ENCODE data around the gene SIGLEC10.

Gene SIGLEC10

GRCh38 chr19:51366389-51367254 lies 50.8 kb downstream of the SIGLEC10 start:
- DNase-seq, result peak; percentile 99
- Histone ChIP-seq H3K36me3 (ENCODE audit: control insufficient read depth in 1 of 2, insufficient read depth in 2 of 2, low read length in 2 of 2) (no peaks in the 10 kb centered on the region), H3K9me3 (ENCODE audit: insufficient read depth, low read depth, low read length) (no peaks in the 10 kb centered on the region), H3K79me1 (ENCODE audit: low read length) (peaks cover 26% of the 10 kb centered on the region), H3K4ac (ENCODE audit: low read depth, low read length) (peak overlapping the region; percentile 63), H3K27me3 (ENCODE audit: insufficient read depth, low read length) (no peaks in the 10 kb centered on the region), H2BK5ac (ENCODE audit: low read depth, low read length, poor library complexity) (peak overlapping the region; percentile 89), H3K79me2 (ENCODE audit: control insufficient read depth, insufficient read depth, low read length, poor library complexity) (peaks cover 16% of the 10 kb centered on the region), H3K4me1 (ENCODE audit: control insufficient read depth in 1 of 2, insufficient read depth in 2 of 2, low read length in 2 of 2) (peaks cover 18 to 22% of the 10 kb centered on the region in 2 experiments), H4K12ac (ENCODE audit: low read depth, low read length) (peak overlapping the region; percentile 68), H3K9ac (ENCODE audit: low read length) (peak overlapping the region; percentile 68), H3K4me2 (ENCODE audit: low read length) (peak overlapping the region; percentile 76), H2BK120ac (ENCODE audit: insufficient read depth, low read length, poor library complexity) (peak overlapping the region; percentile 67), H4K91ac (ENCODE audit: low read depth, low read length) (peak overlapping the region; percentile 95), H3K4me3 (ENCODE audit: low read depth, low read length) (peak overlapping the region; percentile 70), H3K27ac (ENCODE audit: low read depth, low read length) (peak overlapping the region; percentile 91), H4K8ac (ENCODE audit: low read depth, low read length) (peak overlapping the region; percentile 80), H2AK5ac (ENCODE audit: low read length) (peak overlapping the region; percentile 49), H2AFZ (ENCODE audit: insufficient read depth, low read length, poor library complexity) (peak overlapping the region; percentile 75), H3K14ac (ENCODE audit: low read length) (peak overlapping the region; percentile 76), H2BK12ac (ENCODE audit: low read length) (peak overlapping the region; percentile 59), H3K18ac (ENCODE audit: low read length) (peak overlapping the region; percentile 85), H3K23ac (ENCODE audit: low read length) (no peak overlapping the region)
- no CpG with 5 or more reads among the region's 54 CpGs for WGBS (ENCODE audit: extremely low coverage, insufficient coverage, insufficient read length)

DNA sequence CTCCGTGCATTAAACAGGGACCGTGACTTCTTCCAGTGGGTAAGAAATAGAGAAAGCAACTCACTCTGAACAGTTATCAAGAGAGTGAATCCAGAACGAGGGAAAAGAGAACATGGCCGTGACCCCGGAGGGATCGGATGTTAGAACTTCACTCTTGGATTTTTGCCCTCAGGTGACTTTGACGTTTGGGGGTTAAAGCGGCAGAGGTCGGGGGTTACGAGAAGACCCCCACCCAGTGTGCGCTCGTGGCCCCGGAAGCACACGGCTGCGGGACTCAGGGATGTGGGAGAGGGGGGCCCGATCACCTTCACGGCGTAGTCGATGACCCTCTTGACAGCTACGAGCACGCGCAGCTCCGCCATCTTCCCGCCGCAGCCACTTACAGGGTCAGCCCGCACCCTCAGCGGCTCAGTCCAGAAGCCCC lies 51.5 kb downstream of the SIGLEC10 start, which contains the start of gene ETFB:
ETFB (minus strand) TSS at position 424 of the 424 bp plus-strand sequence; CDS start at position 362, 62 bp downstream.
- Histone ChIP-seq H3K14ac (ENCODE audit: low read length) (peak within 1 kb of the TSS; percentile 76), H2AK5ac (ENCODE audit: low read length) (peak within 1 kb of the TSS; percentile 49), H3K4me2 (ENCODE audit: low read length) (peak within 1 kb of the TSS; percentile 94), H3K4ac (ENCODE audit: low read depth, low read length) (peak within 1 kb of the TSS; percentile 63), H3K27me3 (ENCODE audit: insufficient read depth, low read length) (no peaks in the 10 kb centered on the region), H4K8ac (ENCODE audit: low read depth, low read length) (peak within 1 kb of the TSS; percentile 80), H2BK120ac (ENCODE audit: insufficient read depth, low read length, poor library complexity) (peak within 1 kb of the TSS; percentile 67), H3K9ac (ENCODE audit: low read length) (peak within 1 kb of the TSS; percentile 91), H3K23ac (ENCODE audit: low read length) (no peak within 1 kb of the TSS), H3K4me1 (ENCODE audit: control insufficient read depth in 1 of 2, insufficient read depth in 2 of 2, low read length in 2 of 2) (peaks cover 18 to 22% of the 10 kb centered on the region in 2 experiments), H4K12ac (ENCODE audit: low read depth, low read length) (peak within 1 kb of the TSS; percentile 68), H3K4me3 (ENCODE audit: low read depth, low read length) (peak within 1 kb of the TSS; percentile 81), H3K79me1 (ENCODE audit: low read length) (peaks cover 26% of the 10 kb centered on the region), H3K27ac (ENCODE audit: low read depth, low read length) (peak within 1 kb of the TSS; percentile 91), H3K18ac (ENCODE audit: low read length) (peak within 1 kb of the TSS; percentile 85), H2AFZ (ENCODE audit: insufficient read depth, low read length, poor library complexity) (peak within 1 kb of the TSS; percentile 75), H3K36me3 (ENCODE audit: control insufficient read depth in 1 of 2, insufficient read depth in 2 of 2, low read length in 2 of 2) (no peaks in the 10 kb centered on the region), H2BK12ac (ENCODE audit: low read length) (peak within 1 kb of the TSS; percentile 59), H2BK5ac (ENCODE audit: low read depth, low read length, poor library complexity) (peak within 1 kb of the TSS; percentile 89), H4K91ac (ENCODE audit: low read depth, low read length) (peak within 1 kb of the TSS; percentile 95), H3K9me3 (ENCODE audit: insufficient read depth, low read depth, low read length) (no peaks in the 10 kb centered on the region), H3K79me2 (ENCODE audit: control insufficient read depth, insufficient read depth, low read length, poor library complexity) (peaks cover 16% of the 10 kb centered on the region)
- WGBS (ENCODE audit: extremely low coverage, insufficient coverage, insufficient read length), result no CpG with 5 or more reads among the region's 27 CpGs
- DNase-seq, result no peak

DNA sequence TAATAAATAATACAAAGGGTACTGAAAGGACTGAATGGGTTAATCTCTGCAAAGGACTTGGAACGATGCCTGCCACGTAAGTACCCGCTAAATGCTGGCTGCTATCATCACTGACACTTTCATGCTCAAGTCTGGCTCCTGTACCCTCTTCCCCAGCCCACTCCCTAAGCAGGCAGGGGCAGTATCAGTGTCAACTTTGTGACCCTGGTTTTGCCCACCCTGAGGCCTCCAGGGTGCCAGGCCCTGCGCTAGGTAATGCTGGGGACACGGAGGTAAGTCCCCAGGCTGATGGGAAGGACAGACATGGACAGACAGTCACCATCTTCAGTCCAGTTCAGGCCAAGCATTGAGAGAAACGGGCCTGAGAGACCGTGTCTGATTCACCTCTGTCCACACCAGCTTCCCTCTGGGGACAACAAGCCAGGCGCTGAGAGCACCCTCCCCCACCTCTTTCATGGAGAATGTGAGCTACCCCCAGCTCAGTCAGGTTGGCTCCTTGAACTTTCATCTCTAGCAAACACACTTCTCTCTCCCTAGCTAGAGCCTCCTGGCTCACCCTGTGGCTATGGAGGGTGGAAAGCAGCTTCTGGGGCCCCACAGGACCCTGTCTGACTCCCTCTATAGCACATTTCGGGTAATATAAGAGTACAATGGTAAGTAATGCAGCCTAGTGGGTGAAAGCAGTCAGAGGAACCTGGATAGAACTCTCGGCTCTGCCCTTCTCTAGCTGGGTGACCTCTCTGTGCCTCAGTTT lies 52.1 kb downstream of the SIGLEC10 start:
- H3K27ac ChIP-seq (ENCODE audit: low read depth, low read length), result peak overlapping the region; percentile 29
- peak overlapping the region; percentile 64 for H4K8ac ChIP-seq (ENCODE audit: low read depth, low read length)
- peak overlapping the region; percentile 94 for H3K4me2 ChIP-seq (ENCODE audit: low read length)
- no peak overlapping the region for H3K23ac ChIP-seq (ENCODE audit: low read length)
- H2AK5ac ChIP-seq (ENCODE audit: low read length), result peak overlapping the region; percentile 17
- H3K4me3 ChIP-seq (ENCODE audit: low read depth, low read length), result peak overlapping the region; percentile 81
- peak overlapping the region; percentile 91 for H3K9ac ChIP-seq (ENCODE audit: low read length)
- H2AFZ ChIP-seq (ENCODE audit: insufficient read depth, low read length, poor library complexity), result peak overlapping the region; percentile 4
- no peaks in the 10 kb centered on the region for H3K9me3 ChIP-seq (ENCODE audit: insufficient read depth, low read depth, low read length)
- H3K79me2 ChIP-seq (ENCODE audit: control insufficient read depth, insufficient read depth, low read length, poor library complexity), result peaks cover 16% of the 10 kb centered on the region
- peak overlapping the region; percentile 26 for H4K12ac ChIP-seq (ENCODE audit: low read depth, low read length)
- H3K18ac ChIP-seq (ENCODE audit: low read length), result peak overlapping the region; percentile 56
- peak overlapping the region; percentile 11 for H2BK5ac ChIP-seq (ENCODE audit: low read depth, low read length, poor library complexity)
- peak overlapping the region; percentile 18 for H2BK120ac ChIP-seq (ENCODE audit: insufficient read depth, low read length, poor library complexity)
- no peak overlapping the region for H3K4ac ChIP-seq (ENCODE audit: low read depth, low read length)
- DNase-seq, result peak in 1 of 2 donors; percentile 25
- H3K4me1 ChIP-seq (ENCODE audit: control insufficient read depth in 1 of 2, insufficient read depth in 2 of 2, low read length in 2 of 2), result peaks cover 18 to 22% of the 10 kb centered on the region in 2 experiments
- peaks cover 26% of the 10 kb centered on the region for H3K79me1 ChIP-seq (ENCODE audit: low read length)
- no peaks in the 10 kb centered on the region for H3K36me3 ChIP-seq (ENCODE audit: control insufficient read depth in 1 of 2, insufficient read depth in 2 of 2, low read length in 2 of 2)
- H4K91ac ChIP-seq (ENCODE audit: low read depth, low read length), result peak overlapping the region; percentile 57
- WGBS (ENCODE audit: extremely low coverage, insufficient coverage, insufficient read length), result no CpG with 5 or more reads among the region's 10 CpGs
- peak overlapping the region; percentile 13 for H3K14ac ChIP-seq (ENCODE audit: low read length)
- H2BK12ac ChIP-seq (ENCODE audit: low read length), result peak overlapping the region; percentile 25
- no peaks in the 10 kb centered on the region for H3K27me3 ChIP-seq (ENCODE audit: insufficient read depth, low read length)

Measured in trophoblast cell (in vitro differentiated cells and primary cell).